Activated CD4-positive, CD25-positive, alpha-beta regulatory T cell treated with anti-CD3 and anti-CD28 coated beads, Interleukin-2, amount 50 U/mL, for 72 hours (primary cell): ENCODE measurements around the gene RHO.

Experiments
- DNase-seq: peaks from one replicate; pipeline ENCODE4 v3.0.0; 2021

Gene RHO

DNA sequence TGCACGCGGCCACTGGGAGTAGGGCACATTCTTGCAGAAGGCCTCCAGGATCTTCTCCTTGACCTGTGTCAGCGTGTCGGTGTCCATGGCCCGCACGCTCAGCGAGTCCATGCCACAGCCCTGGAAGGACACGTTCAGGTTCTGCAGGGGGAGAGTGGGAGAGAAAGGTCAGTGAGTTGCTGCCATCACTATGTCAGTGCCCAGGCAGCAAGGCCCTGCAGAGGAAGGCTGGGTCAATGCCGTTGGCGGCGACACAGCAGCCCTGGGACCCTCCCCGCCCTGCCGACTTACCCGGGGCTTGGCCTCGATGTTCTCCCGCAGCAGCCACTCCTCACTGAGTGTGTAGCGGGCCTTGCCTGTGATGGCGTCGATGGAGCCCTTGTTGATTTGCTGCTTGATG, 34.4 kb downstream of the RHO start:
- DNase-seq: no peak

DNA sequence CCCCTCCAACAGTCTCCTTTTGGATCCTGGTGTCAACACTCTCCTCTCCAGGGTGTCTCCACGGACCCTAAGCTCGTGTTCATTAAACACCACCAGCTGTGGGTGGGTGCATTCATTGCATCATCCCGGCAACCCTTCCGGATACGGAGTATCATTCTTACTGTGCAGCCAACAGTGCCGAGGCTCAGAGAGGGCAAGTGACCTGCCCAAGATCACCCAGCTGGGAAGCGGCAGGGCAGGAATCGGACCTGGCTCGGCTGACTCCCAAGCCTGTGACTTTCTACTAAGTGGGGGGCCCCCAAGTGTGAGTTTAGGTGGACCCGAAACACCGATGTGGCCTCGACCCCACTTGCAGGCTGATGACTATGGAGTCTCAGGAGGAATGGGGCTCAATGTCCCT, 34.9 kb downstream of the RHO start:
- no peak for DNase-seq

DNA sequence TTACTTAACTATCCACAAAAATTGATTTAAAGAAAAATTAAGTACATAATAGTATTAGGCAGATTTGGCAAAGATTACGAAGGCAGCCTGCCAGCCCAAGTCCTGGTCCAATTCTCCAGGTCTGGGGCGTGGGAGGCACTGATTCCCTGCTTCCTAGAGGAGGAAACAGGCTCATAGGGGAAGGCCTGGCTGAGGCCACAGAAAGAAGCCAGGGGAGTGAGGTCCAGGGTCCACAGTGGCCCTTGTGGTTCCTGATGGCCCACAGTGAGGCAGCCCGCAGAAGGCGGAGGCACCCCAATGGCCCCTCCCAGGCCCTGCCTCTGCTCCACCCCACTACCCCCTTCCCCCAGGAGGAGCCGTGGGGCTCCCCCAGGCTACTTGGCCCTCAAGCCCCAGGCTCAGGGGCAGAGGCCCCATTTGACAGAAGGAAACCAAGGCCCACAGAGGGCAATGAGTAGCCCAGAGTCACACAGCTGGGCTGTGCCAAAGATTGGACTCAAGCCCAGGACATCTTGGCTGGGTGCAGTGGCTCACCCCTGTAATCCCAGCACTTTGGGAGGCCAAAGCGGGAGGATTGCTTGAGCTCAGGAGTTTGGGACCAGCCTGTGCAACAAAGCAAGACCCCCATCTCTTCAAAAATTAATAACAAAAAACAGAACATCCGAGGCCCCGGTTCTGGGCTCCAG, 35.6 kb downstream of the RHO start:
- DNase-seq: no peak

DNA sequence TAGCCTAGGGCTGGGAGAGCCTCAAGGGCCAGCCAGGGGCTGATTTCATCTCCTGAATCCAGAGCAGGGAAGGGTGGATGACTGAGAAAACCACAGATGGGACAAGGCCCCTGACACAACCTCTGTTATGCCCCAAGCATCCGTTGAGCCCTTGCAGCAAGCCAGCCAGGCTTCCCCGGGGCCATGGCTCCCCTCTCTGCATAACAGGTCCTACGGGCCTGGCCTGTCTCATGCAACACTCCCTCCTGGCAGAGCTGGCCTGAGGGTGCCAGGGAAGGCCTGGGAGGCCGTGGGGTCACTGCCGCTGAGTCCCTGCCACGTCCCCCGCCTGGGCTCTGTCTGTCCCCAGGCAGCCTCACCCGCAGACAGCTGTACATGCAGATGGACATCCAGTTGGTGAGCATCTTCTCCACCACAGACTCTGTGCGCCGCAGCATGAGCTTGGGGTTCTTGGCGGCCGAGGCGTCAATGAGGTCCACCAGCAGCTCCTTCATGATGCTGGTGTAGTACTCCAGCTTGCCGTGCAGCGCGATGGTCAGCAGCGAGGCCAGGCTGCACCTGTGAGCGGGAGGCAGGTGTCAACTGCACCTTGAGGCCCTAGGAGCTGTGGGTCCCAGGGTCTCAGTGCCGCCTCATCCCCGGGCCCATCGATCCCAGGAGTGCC, 36.7 kb downstream of the RHO start:
- no peak for DNase-seq

DNA sequence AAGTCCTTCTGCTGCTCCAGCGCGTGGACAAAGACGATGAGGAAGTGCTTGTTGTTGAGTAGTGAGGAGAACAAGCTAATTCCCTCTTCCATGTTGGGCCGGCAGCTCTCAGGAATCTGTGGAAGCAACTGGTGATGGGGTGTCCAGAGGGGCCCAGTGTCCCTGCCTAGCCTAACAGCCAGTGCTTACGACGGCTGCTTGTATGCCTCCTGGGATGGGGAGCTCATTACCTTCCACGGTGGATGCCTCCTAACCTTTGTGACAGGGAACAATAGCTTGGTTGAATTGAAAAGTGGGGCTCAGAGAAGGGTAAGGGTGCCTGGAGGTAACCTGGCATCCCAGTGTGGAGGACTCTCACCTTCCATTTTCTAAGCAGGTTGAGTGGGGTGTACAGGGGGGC, 37.5 kb downstream of the RHO start:
- no peak for DNase-seq

DNA sequence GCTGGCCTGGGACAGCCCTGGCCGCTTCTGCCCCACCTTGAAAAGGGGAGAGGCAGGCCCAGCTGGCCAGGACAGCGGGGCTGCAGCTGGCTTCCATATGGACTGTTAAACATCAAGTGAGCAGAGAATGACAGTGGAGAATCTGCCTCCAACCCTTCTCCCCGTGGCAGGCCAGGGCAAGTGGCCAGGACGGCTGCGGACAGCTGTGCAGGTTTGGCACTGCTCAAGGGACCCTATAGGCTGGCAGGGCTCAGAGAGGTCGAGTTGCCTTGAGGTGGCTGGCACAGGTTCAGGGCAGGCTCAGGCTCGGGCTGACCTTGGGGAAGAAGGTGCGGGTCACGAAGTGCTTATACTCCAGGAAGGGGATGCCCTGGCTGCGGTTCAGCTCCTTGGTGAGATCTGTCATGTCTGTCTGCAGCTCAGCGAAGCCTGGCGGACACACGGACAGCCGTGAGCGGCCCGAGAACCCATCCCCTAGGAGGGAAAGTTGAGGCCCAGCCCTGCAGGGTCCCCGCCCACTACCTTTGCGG, 38.8 kb downstream of the RHO start:
- no peak for DNase-seq

DNA sequence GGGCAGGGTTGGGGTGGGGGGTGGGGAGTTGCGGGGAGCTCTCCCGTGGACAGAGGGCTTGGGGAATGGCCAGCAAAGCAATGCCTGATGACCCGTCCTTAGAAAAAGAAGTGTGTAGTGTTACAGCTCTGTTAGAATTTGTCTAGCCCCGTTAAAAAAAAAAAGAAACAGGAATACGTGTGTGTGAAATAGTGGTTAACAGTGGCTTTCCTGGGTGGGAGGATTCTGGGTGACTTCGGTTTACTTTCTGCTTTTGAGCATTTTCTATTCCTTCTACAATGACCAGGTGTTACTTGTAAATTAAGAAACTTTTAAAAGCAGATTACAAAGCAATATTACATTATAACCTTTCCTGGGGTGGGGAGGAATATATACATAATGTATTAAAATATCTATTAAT, 39.5 kb downstream of the RHO start:
- no peak for DNase-seq

DNA sequence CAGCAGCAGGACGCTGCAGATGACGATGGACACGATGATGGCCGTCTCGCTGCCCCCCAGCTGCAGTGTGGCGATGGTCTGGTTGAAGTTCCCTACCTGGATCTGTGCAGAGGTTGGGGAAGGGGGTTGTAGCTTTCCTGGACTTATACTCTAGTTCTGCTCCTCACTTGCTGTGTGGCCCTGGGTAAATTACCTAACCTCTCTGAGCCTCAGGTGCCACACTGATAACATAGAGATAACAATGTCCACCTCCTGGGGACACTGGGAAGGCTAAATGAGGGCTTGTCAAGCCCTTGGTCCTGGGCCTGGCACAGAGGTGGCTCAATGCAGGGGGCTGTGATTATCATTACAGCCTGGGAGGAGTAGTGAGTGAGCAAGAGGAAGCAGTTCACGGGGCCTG, 41.4 kb downstream of the RHO start:
- no peak for DNase-seq

DNA sequence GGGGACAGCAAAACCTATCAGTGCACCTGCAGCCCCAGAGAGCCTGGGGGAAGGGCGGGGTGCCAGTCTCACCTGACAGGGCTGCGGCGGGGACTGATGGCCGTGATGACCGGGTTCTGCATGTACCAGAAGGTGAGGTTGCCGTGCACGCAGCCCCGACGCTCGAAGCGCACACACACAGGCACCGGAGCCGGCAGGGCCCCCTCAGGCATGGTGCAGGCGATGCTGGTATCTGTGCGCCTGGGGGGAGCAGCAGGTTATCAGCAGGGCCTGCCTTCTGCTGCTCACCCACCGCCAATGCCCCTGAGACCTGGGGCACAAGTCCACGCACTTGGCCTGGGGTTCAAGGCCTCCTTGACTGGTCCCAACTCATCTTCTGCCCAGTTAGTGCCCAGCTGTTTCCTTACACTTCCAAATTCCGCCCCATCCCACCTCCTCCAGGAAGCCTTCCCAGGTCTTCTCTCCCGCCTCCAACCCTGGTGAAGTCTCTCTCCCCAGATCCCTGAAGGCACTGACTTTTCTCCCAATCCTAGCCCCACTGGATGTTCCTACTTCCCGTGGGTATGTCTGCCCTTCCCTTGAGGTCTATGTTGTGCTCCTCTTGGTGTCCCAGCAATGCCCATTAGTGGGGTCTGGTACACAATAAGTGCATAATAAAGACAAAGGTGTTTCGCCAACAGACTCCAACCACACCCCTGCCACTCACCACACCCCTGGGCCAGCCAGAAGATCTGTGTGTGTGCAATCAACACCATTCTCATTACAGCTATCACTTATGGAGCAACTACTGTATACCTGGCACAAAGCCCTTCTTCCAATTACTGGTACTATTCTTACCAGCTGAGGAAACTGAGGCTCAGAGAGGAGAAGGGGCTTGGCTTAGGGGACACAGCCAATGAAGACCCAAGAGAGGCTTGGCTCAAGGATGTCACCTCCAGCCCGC, 43.4 kb downstream of the RHO start:
- no peak for DNase-seq

DNA sequence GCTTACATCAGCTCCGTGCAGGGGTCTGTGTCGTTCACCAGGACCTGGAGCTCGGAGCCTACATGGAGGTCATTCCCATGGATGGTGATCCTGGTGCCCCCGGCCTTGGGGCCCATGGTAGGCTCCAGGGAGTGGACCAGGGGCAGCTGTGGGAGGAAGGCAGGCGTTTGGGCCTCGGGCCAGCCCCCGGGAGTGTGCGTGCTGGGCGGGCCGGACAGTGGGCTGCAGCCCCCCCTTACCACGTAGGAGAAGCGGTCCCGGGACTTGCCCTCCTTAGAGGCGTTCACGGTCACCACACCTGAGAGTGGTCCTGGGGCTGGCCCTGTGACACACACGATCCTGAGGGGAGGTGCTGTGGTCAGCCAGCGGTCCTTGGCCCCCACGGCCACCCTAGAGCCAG, 44.2 kb downstream of the RHO start:
- DNase-seq: no peak

DNA sequence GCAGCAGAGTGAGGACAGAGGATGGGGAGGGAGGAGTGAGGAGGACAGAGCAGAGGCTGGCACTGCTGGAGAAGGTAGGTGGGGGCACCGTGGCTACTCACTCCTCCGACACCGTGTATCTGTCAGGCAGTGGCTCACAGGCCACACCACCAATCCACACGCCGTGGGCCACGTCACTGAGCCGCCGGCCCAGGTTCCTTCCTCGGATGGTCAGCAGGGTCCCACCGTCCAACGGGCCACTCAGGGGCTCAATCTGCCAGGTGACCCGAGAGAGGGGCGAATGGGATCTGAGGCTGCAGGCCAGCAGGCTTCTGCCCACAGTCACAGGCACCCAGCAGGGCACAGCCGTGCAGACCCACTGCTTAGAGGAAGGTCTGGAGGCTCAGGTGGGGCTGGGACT, 45.1 kb downstream of the RHO start:
- no peak for DNase-seq

DNA sequence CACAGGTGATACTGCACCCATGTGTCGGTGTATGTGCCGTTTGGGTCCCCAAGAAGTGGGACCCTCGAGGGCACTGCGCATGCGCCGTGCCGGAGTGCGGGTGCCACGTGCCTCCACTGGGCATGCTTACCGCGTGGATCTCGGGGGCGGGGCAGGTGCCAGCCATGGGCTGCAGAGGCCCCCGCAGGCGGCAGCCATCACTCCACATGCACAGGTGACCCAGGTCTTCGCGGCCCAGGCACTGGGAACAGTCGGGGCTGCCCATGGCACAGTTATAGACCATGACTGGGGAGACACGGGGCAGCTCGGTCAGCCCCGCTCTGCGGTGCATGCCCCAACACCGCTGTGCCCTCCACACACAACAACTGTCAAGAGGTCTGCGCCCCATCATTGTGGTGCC, 45.8 kb downstream of the RHO start:
- no peak for DNase-seq

DNA sequence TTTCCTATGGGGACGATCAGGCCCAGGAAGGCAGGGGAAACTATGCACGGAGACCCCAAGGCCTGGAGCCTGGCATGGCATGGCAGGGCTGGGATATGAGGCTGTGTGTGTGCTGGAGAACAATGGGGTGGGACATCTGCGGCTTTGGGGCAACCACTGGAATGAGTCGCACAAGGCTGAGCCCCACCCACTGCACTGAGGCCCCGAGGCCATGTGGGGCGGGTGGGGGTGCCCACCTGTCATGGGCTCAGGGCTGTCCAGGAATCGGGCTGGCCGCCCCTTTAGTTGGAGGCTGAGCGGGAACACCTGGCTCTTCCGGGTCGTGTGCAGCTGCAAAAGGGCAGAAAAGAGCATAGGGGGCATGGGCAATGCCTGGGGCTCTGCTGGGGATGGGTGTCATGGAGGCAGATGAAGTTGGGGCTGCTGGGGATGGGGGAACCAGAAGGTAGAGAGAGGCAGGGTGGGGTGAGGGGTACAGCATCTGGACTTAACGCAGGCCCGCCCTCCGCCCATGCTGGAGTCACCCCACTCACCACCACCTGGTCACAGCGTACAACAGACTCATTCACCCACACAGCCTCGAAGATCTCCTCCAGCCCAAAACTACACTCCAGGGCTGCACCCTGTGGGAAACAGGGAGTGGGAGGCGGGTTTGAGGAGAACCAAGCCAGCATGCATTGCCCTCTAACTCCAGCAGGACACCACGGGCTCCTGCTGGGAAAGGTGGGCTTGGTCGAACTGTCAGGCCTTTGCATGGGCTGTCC, 47.0 kb downstream of the RHO start:
- no peak for DNase-seq

DNA sequence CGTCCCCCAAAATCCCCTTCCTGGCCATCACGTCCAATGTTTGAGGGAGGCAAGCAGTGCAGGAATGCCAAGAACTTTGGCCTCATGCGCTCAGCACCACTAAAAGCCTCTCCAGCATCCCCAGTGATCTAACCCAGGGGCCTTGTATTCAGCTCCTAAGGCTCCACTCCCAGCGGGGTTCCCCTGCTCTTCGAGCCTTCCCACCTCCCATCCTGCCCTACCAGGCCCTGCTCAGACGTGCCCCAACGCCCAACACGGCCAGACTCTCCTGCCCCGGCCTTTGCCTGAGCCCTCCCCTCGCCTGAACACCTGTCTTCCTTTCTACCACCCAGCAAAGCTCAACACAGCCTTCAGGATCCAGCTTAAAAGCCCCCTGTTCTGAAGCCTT, 47.6 kb downstream of the RHO start:
- no peak for DNase-seq

DNA sequence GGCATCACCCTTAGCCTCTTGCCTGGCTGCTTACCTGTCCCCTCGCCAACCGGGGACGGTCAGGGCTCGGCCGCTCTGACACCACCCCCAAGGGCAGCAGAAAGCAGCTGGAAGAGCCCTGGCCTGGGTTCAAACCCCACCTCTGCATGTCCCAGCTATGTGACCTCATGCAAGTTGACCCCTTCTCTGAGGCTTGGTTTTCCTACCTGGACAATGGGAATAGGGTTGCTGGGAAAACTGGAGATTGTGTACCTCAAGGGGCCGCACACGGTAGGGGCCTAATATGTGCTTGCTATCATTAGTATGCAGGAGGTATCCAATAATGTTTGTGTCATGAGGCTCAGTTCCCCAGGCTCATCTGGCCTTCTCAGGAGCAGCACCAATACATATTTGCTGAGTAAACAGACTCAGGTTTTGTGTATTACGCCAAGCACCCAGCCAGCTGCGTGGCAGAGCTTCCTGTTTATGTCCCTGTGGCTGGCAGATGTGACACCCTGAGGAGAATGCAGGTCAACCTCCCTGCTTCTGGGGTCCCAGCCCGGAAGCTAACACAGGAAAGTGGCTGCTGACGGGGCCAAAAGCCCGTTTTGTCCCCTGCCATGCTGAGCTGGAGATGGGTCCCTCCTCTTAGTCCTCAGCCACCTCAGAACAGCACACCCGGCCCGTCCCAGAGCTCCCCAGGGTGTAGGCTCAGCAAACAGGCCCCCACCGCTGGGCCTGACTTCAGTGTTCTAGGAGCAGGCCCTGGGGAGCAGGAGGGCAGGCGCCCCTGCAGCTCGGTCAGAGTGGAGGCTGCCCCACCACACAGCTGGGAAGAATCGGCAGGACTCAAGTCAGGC, 48.3 kb downstream of the RHO start:
- peak; percentile 38 for DNase-seq

DNA sequence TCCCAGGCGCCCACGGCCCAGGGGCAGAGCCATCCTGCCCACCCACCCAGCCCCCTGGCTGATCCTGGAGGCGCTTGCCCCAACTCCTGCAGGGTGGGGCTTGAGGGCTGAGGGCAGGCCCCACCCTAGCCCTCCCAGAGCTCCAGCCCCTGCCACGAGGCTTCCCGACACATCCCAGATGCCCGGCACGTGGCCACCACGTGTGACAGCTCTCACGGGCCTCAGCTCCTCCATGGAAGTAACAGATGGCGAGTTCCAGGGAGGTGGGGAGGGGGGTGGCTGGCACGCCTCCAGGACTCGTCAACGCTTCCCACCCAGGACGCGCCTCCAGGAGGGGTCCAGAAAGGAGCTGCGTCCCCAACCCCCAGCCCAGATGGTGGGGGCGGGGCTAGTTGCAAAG, 48.9 kb downstream of the RHO start:
- DNase-seq: no peak

DNA sequence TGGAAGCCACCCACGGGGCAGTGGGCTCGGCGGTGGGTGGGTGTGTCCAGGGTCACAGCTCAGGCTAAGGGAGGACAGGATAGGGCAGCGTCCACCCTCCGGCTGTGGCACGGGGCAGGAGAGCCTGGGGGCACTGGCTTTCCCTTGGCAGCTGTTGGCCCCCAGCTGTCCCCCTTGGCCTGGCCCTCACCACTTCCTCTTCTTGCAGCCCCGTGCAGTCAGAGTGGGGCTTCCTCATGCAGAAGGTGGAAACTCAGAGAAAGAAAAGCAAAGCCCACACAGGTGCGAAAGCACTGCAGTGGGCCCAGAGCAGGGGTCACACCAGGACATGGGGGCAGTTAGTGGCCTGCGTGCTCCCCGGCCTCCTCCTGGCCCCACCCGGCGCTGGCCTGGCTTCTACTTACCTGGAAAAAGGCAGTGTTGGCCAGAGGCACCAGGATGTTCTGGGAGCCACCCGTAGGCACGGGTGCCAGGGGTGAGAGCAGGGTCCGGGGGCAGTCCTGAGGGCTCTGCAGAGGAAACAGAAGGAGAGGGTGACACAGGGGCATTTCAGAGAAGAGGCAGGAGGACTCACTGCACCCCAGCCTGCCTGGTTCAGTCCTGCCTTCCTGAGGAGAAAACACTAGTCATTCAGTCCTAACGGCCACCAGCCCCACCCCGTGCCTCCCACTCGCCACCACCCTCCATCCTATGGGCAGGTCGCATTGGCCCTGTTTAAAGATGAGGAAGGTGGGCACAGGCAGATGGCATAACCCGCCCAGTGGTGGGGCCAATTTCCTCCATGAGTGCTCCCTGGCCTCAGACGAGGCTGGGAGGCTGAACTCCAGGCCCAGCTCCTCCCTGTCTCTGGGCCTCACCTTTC, 49.7 kb downstream of the RHO start:
- DNase-seq: no peak

DNA sequence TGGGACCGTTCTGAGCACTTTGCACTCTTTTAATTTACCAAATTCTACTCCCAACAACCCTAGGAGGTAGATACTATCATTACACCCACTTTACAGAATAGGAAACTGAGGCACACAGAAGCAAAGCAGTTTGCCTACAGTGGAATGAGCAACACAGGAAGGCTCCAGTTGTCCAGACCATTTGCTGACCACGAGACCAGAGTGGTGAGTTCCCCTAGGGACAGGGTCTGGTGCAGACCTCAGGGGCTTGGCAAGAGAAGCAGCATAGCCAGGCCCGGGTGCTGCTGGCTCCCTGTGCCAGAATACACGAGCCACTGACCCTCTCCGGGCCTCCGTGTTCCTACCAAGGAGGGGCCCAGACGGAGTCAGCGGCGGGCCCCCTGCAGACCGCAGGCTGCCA, 51.6 kb downstream of the RHO start:
- DNase-seq: no peak

DNA sequence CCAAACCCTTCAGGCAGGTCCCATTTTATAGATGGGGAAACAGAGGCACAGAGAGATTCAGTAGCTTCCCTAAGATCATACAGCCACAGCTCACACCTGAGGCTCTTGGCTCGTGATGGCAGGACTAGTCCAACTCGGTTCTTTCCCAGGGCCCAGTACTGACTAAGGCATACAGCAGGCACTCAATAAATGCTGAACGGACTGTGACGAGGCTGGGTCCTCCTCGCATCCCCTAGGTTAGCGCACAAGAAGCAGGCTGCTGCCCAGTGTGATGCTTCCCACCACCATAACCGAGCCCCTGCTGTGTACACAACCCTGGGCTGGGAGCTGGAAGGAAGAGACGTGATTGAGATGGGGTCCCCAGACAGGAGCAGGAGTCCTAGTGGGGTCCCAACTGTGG, 53.2 kb downstream of the RHO start:
- DNase-seq: no peak

DNA sequence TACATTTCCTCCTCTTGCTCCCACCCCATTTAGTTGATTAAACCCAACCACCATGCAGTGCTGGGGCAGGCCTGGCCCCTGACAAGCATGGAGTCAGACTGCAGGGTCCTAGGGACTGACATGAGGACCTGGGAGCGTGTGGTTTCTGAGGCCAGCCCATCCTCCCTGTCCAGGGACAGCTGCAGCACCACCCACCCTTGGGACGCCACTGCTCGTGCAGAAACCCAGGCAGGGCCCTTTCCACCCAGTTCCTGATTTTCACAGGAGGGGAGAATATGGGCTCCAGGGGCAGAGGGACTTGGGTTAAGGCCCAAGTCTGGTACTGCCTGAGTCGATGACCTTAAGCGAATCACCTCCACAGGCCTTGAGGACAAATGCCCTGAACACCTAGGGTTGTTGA, 54.4 kb downstream of the RHO start:
- DNase-seq: no peak

DNA sequence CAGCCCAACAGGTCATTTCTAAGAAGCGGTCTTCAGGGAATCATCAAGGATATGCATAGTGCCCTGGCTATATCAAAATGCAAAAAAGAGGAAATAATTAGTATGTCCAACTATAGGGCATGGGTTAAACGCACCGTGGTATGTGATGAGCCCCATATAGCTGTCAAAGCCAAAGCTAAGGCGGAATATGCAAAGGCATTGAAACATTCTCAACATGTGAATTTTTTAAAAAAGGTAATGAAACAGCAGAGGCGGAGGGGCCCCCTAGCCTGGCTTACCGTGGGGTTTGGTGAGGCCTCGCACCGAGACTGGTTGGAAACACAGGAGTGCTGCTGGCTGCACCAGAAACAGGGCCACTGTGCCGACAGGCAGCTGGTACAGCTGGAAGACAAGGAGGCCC, 54.9 kb downstream of the RHO start:
- no peak for DNase-seq
